Upper lobe of left lung (tissue), 6 donors: Measurements from ENCODE around the gene ADIPOR2. TPM values are rescaled to one million over a fixed set of nuclear protein-coding genes. Genes with fewer than 3 reads are reported as not detected.

Experiments used
- ATAC-seq, 2 donors: fragments of 200-7000 bp; cut with Tn5 transposase; one replicate each; pipeline ENCODE4 v1.9.1; 2022; ENCODE audit warnings: mild to moderate bottlenecking in 2 of 2, moderate library complexity in 2 of 2; ENCODE audit not compliant: low FRiP score in 2 of 2
- DNase-seq, 2 donors: peaks; one replicate each; pipeline ENCODE4 v3.0.0-alpha.2; 2019 to 2020
- H3K27ac ChIP-seq, 4 donors: fragments of 200-600 bp; sonication (generic); one replicate each; pipeline ENCODE4 v1.5.1; 2016 to 2019
- H3K27me3 ChIP-seq, 4 donors: fragments of 200-600 bp; sonication (generic); one replicate each; pipeline ENCODE4 v1.5.1; 2017 to 2019
- H3K36me3 ChIP-seq, 4 donors: fragments of 200-600 bp; sonication (generic); one replicate each; pipeline ENCODE4 v1.5.1; 2016 to 2019
- H3K4me1 ChIP-seq, 4 donors: fragments of 200-600 bp; sonication (generic); one replicate each; pipeline ENCODE4 v1.5.1; 2018 to 2019
- H3K4me3 ChIP-seq, 4 donors: fragments of 200-600 bp; sonication (generic); one replicate each; pipeline ENCODE4 v1.5.1; 2017 to 2019; ENCODE audit warnings: mild to moderate bottlenecking in 2 of 4, moderate library complexity in 1 of 4
- H3K9me3 ChIP-seq, 4 donors: fragments of 200-600 bp; sonication (generic); one replicate each; pipeline ENCODE4 v1.5.1; 2018 to 2019
- CTCF ChIP-seq, 6 experiments: fragments of 450-650 bp in 4 of 6; fragments of 200-600 bp in 2 of 6; sonication (generic) in 2 of 6; IDR thresholded peaks; one replicate each; pipeline ENCODE4 v1.5.1; 2016 to 2019; ENCODE audit warnings: antibody characterized with exemption in 6 of 6
- EP300 ChIP-seq, 4 donors: sonication (generic); formaldehyde crosslinking; IDR thresholded peaks; one replicate each; pipeline ENCODE4 v1.5.1; 2017; ENCODE audit warnings: antibody characterized with exemption in 4 of 4, control low read depth in 2 of 4
- POLR2A ChIP-seq, 4 donors: fragments of 450-650 bp; IDR thresholded peaks; one replicate each; pipeline ENCODE4 v1.5.1; 2016 to 2017; ENCODE audit warnings: antibody characterized with exemption in 4 of 4, mild to moderate bottlenecking in 2 of 4
- POLR2AphosphoS5 ChIP-seq, 2 donors: sonication (generic); formaldehyde crosslinking; IDR thresholded peaks; one replicate each; pipeline ENCODE4 v1.5.1; 2017; ENCODE audit warnings: antibody characterized with exemption in 2 of 2
- WGBS, 2 donors: methylation state at CpG; one replicate each; pipeline ENCODE4 v1.1.5; 2017 to 2018; 5-methylcytosine and 5-hydroxymethylcytosine counted together
- total RNA-seq, 6 donors: library from RNA; depleted of rRNA in 4 of 6; stranded (reverse); fragments of >200 nt in 4 of 6; gene quantifications; one replicate each; pipeline versions ENCODE4 v1.1.0 to v1.2.1, GENCODE V29; 2016 to 2021
- donor health status: DM: no; HTN: no; CAD: no; lungs with moderate emphysema.
- donor health status: DM: no; HTN: yes; CAD: no; lungs with severe emphysema.

The ADIPOR2 gene
- total RNA-seq, 6 donors from 2014 or later, result 45.1 to 82.3 (median 68.6) TPM

DNA sequence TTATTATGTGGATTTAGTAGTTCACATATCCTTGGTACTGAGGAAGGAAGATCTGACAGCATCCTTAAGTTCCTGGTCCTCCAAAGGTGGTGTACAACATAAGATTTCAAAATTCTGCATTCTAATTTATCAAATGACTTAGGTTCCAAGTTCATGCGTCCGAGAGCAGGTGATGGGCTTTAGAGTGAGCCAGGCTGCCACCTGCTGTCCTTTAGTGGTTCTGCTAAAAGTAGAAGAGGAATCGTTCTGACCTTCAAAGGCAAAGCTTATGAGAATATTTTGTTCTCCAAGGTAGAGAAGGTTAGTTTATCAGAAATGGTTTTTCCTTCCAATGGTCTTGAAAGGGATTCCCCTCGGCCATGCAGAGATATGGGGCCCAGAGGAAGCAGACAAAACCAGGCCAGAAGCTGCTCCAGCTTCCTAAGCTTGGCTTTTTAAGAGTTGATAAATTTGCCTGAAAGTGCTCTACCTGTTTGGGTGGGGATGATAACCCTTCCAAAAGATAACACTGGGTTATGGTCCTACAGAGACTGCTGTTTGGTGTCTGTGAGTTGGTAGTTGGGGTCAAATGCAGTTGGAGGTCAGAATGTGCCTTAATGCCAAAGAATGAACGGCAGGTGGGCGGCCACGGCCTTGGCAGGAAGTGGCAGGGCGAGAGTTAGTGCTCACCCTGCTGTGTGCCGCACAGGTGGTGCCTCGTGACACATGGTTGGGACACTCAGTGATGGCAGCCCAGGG is 100.4 kb downstream of the ADIPOR2 start:
- no peaks in the 10 kb centered on the region for H3K27me3 ChIP-seq
- H3K27ac ChIP-seq, result peak overlapping the region in 1 of 4 donors; percentile 5
- TF ChIP-seq CTCF (IDR thresholded peaks at IDR 0.05), result peak; percentile 64 to 86 (median 72)
- no peak for TF ChIP-seq POLR2AphosphoS5 (IDR thresholded peaks at IDR 0.05)
- no peak for TF ChIP-seq POLR2A (IDR thresholded peaks at IDR 0.05)
- TF ChIP-seq EP300 (IDR thresholded peaks at IDR 0.05), result no peak
- peaks cover 1 to 18% (median 10%) of the 10 kb centered on the region in 4 donors for H3K36me3 ChIP-seq
- no peaks in the 10 kb centered on the region for H3K9me3 ChIP-seq
- peak in 1 of 2 donors; percentile 54 for ATAC-seq
- H3K4me1 ChIP-seq, result peaks cover 21 to 25% (median 22%) of the 10 kb centered on the region in 4 donors
- H3K4me3 ChIP-seq, result no peak overlapping the region
- WGBS, 2 donors, result 50 to 52% methylated on average over 10 of the region's 10 CpGs
- DNase-seq, result peak in 1 of 2 donors; percentile 74

DNA sequence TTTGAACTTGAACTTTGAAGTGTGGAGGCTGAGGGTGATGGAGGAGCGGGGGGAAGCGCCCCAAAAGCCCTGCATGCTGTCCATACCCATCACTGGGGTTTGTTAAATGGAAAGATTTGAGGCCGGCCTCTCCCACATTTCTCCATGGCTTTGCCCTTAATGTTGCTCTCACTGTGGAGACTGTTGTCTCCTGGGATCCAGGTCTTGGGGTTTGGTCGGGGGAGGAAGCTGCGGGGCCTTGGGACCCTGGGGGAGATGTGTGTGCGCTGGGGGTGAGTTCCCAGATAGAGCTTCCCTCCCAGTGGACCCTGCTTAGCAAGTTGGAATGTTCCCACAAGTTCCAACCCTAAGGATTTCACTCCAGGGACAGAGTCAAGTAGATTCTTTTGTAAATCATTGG is 101.5 kb downstream of the ADIPOR2 start:
- H3K36me3 ChIP-seq, result peaks cover 0 to 9% (median 5%) of the 10 kb centered on the region in 4 donors
- no peak overlapping the region for H3K4me3 ChIP-seq
- no peaks in the 10 kb centered on the region for H3K9me3 ChIP-seq
- no peak for DNase-seq
- peak overlapping the region in 1 of 4 donors; percentile 7 for H3K27ac ChIP-seq
- ATAC-seq, result no peak
- H3K4me1 ChIP-seq, result peaks cover 23 to 27% (median 26%) of the 10 kb centered on the region in 4 donors
- H3K27me3 ChIP-seq, result no peaks in the 10 kb centered on the region
- TF ChIP-seq EP300 (IDR thresholded peaks at IDR 0.05), result no peak
- TF ChIP-seq POLR2A (IDR thresholded peaks at IDR 0.05), result no peak
- TF ChIP-seq CTCF (IDR thresholded peaks at IDR 0.05), result no peak
- TF ChIP-seq POLR2AphosphoS5 (IDR thresholded peaks at IDR 0.05), result no peak
- WGBS, 2 donors, result 80 to 89% methylated on average over 5 to 6 of the region's 6 CpGs

DNA sequence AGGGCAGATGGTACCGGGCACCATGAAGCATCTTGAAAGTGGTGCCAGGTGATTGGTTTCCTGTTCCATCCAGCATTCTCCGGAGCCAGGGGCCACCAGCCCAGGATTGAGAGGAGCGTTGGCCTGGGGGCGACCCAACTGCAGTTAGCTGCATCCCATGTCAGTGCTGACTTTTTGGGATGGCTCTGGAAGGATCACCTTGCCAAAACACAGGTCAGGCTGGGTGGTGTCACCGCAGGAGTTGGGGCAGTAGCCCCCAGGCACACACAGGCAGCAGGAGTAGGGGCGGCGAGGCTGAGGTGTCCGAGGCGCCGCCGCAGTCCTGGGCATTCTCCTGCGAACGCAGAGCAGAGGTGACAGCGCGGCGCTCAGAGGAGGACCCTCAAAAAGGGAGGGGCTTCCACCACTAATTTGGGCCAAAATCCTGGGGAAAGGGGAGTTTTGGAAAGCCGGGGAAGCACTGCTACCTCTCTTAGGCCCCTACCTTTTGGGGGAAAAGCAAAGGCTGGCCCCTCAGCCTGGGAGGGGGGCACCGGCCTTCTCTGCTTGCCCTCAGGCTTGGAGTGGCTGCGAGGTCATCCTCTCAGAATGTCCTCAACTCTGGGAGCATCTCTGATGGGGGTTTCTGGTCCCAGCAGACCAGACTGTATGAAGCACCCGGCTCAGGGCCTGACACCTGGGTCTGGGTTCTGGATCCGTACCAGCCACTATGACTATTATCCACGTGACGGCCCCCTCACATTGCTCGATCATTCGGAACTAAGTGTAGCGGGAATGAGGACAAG is 102.7 kb downstream of the ADIPOR2 start:
- DNase-seq (peak in 1 of 2 donors; percentile 73), ATAC-seq (no peak)
- Histone ChIP-seq H3K4me1 (peaks cover 25 to 32% (median 29%) of the 10 kb centered on the region in 4 donors), H3K27ac (peak overlapping the region in 3 of 4 donors; percentile 73 to 96 (median 79)), H3K4me3 (no peak overlapping the region), H3K9me3 (no peaks in the 10 kb centered on the region), H3K36me3 (no peaks in the 10 kb centered on the region), H3K27me3 (no peaks in the 10 kb centered on the region)
- TF ChIP-seq EP300 (IDR thresholded peaks at IDR 0.05), result no peak
- TF ChIP-seq POLR2AphosphoS5 (IDR thresholded peaks at IDR 0.05), result no peak
- TF ChIP-seq CTCF (IDR thresholded peaks at IDR 0.05), result no peak
- TF ChIP-seq POLR2A (IDR thresholded peaks at IDR 0.05), result no peak
- 97 to 98% methylated on average over 19 to 26 of the region's 26 CpGs for WGBS, 2 donors

DNA sequence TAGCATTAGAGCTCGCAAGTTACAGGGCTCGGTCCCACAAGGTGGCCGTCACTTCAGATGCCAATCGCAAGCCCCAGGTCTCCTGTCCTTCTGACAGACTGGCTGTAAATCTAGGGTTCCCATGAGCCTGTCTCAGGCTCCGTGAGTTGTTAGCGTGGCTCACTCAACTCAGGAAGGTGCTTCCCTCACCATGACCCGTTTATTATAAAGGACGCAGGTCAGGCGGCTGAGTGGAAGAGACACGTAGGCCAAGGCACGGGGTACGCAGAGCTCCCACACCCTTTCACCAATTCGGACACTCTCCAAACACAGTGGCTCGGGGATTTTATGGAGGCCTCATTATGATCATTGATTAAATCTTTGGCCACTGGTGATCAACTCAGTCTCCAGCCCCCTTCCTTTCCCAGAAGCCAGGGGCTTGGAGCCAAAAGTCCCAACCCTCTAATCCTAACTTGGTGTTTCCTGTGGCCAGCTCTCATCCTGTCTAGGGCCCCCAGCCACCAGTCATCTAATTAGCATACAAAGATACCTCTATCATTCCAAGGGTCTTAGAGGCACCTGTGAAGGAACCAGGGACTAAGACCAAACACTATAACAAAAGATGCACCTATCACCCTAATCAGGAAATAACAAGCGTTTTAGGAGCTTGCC is 103.7 kb downstream of the ADIPOR2 start:
- H3K9me3 ChIP-seq, result no peaks in the 10 kb centered on the region
- TF ChIP-seq POLR2AphosphoS5 (IDR thresholded peaks at IDR 0.05), result no peak
- no peak for TF ChIP-seq CTCF (IDR thresholded peaks at IDR 0.05)
- no peak for TF ChIP-seq EP300 (IDR thresholded peaks at IDR 0.05)
- TF ChIP-seq POLR2A (IDR thresholded peaks at IDR 0.05), result no peak
- WGBS, 2 donors, result 77 to 78% methylated on average over 15 of the region's 15 CpGs
- ATAC-seq (no peak), DNase-seq (no peak)
- peaks cover 25 to 32% (median 29%) of the 10 kb centered on the region in 4 donors for H3K4me1 ChIP-seq
- H3K4me3 ChIP-seq, result no peak overlapping the region
- H3K27ac ChIP-seq, result peak overlapping the region; percentile 14 to 96 (median 76)
- H3K36me3 ChIP-seq, result no peaks in the 10 kb centered on the region
- no peaks in the 10 kb centered on the region for H3K27me3 ChIP-seq
